Raji (cell line): ENCODE measurements around the gene MARS1.

Source experiments
- POLR2A ChIP-seq: IDR thresholded peaks from 2 replicates; pipeline ENCODE4 v1.6.1; 2011; ENCODE audit warnings: low read depth, low read length, control low read depth; ENCODE audit not compliant: insufficient read depth

The MARS1 gene

GRCh38 chr12:57517187-57517586 is 29.3 kb downstream of the MARS1 start:
- TF ChIP-seq POLR2A: no peak

- no peak for TF ChIP-seq POLR2A
These were observed 30.5 kb downstream of the MARS1 start for GRCh38 chr12:57518176-57518919.

DNA sequence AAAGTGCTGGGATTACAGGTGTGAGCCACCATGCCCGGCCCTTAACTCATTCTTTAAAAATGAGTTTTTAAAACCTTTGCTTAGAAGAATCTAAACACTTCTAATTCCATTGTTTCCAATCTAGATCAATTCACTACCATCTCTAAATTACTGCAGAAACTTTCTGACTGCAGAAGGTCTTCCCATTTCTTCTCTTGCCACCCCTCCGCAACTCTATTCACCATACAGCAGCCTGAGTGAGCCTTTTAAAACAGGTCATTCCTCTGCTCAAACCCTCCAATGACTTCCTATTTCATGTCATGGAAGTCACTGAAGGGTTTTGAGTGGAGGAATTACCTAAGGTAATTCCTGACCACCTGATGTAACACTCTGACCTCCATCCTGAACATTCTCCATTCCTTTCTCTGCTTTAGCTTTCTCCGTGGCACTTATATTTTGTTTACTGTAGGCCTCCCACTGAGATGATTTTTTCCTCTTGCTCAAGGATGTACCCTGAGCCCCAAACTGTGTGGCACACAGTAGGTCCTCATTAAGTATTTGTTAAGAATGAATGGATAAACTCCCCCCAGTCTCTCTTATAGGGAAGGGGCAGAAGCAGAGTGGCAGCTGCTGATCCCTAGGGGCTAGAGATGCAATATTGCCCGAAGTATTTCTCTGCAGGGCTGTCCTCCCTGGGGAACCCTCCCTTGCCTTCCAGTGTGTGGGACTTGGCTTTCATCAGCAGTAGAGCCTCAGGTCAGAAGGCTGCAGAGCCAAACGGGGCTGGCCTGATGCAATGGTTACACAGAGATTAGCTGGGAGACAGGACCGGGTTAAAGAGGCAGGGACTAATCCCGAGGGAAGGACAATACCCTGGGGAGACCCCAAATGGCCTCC is 31.3 kb downstream of the MARS1 start:
- no peak for TF ChIP-seq POLR2A

DNA sequence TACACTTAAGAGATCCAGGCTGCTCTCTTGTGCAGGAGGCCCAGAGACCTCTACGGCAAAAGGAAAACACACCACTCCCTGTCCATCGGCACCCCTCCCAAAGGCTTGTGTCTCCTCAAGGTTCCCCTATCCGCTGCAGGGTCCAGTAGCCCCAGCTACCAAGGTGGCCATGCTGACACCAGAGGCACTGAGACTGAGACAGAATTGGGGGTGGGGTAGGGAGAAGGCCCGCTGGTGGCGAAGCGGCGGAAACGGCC is 31.9 kb downstream of the MARS1 start:
- no peak for TF ChIP-seq POLR2A

- peak; percentile 99 for TF ChIP-seq POLR2A
These were observed 32.4 kb downstream of the MARS1 start, which contains the start of gene DDIT3 for GRCh38 chr12:57520053-57520818. TSS of gene DDIT3 (minus strand) at chr12:57520514. CDS start at chr12:57517406, 3,108 bp downstream.

- no peak for TF ChIP-seq POLR2A
These were observed 33.7 kb downstream of the MARS1 start for GRCh38 chr12:57521525-57522010.

GRCh38 chr12:57522011-57522886 is 34.4 kb downstream of the MARS1 start, which contains the start of gene MBD6:
TSS of gene MBD6 (plus strand) at chr12:57522824. CDS start at chr12:57524304, 1,480 bp downstream.
- peak; percentile 67 for TF ChIP-seq POLR2A

- TF ChIP-seq POLR2A: peak; percentile 1
These were observed 35.2 kb downstream of the MARS1 start for GRCh38 chr12:57522887-57523705.

GRCh38 chr12:57523706-57524614 is 36.1 kb downstream of the MARS1 start:
- TF ChIP-seq POLR2A: 0 out of 2 replicates have a peak, but pooled peaks have one; percentile 10

DNA sequence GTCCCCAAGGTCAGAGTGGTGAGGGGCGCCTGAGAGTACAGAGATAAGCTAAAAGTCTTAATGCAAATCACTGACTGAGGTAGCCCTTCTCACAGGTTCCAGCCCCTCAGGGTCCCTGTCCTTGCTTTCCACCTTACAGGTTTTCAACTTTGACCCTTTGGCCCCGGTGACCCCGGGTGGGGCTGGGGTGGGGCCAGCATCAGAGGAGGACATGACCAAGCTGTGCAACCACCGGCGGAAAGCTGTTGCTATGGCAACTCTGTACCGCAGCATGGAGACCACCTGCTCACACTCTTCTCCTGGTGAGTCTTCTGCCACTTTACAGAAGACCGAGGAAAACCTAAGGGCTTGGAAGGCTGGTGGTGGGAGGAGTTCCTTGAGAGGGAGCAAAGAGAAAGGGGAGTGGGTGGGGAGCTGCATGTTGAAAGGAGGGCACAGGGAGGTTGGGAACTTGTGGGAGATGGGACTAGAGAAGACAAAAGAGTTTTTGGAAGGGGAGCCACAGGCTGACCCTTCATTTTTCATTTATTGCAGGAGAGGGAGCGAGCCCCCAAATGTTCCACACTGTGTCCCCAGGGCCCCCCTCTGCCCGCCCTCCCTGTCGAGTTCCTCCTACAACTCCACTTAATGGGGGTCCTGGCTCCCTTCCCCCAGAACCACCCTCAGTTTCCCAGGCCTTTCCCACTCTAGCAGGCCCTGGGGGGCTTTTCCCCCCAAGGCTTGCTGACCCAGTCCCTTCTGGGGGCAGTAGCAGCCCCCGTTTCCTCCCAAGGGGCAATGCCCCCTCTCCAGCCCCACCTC is 37.1 kb downstream of the MARS1 start:
- TF ChIP-seq POLR2A: no peak

DNA sequence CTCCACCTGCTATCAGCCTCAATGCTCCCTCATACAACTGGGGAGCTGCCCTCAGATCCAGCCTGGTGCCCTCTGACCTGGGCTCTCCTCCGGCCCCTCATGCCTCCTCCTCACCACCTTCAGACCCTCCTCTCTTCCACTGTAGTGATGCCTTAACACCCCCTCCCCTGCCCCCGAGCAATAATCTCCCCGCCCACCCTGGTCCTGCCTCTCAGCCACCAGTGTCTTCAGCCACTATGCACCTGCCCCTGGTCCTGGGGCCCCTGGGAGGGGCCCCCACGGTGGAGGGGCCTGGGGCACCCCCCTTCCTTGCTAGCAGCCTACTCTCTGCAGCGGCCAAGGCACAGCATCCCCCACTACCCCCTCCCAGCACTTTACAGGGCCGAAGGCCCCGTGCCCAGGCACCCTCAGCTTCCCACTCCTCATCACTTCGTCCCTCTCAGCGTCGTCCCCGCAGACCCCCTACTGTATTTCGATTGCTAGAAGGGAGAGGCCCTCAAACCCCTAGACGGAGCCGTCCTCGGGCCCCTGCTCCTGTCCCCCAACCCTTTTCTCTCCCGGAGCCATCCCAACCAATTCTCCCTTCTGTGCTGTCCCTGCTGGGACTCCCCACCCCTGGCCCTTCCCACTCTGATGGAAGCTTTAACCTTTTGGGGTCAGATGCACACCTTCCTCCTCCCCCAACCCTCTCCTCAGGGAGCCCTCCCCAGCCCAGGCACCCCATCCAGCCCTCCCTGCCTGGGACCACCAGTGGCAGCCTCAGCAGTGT is 37.9 kb downstream of the MARS1 start:
- no peak for TF ChIP-seq POLR2A
